GM21786 (cell line): Measurements from ENCODE around the gene C4orf54.

ENCODE experiments used
- ATAC-seq: cut with Tn5 transposase; IDR thresholded peaks from one replicate; pipeline ENCODE4 v1.9.1; 2021; ENCODE audit not compliant: unreplicated experiment

Gene C4orf54

GRCh38 chr4:99652596-99653436 is 4.8 kb downstream of the C4orf54 start:
- no peak for ATAC-seq

GRCh38 chr4:99651811-99652485 is 5.7 kb downstream of the C4orf54 start:
- ATAC-seq: no peak

- ATAC-seq: no peak
These were observed 6.4 kb downstream of the C4orf54 start for GRCh38 chr4:99651016-99651769.

- ATAC-seq: no peak
These were observed 7.8 kb downstream of the C4orf54 start for GRCh38 chr4:99649778-99650177.

GRCh38 chr4:99649208-99649607 is 8.4 kb downstream of the C4orf54 start:
- no peak for ATAC-seq

- ATAC-seq: no peak
These were observed 9.3 kb downstream of the C4orf54 start for GRCh38 chr4:99648321-99648720.

GRCh38 chr4:99647071-99647470 is 10.6 kb downstream of the C4orf54 start:
- no peak for ATAC-seq

GRCh38 chr4:99645638-99646037 is 12.0 kb downstream of the C4orf54 start:
- no peak for ATAC-seq

GRCh38 chr4:99645036-99645435 is 12.6 kb downstream of the C4orf54 start:
- ATAC-seq: no peak

GRCh38 chr4:99644453-99644852 is 13.2 kb downstream of the C4orf54 start:
- ATAC-seq: no peak

GRCh38 chr4:99642725-99643489 is 14.7 kb downstream of the C4orf54 start:
- ATAC-seq: no peak

- no peak for ATAC-seq
These were observed 17.0 kb downstream of the C4orf54 start for GRCh38 chr4:99640676-99641075.

- no peak for ATAC-seq
These were observed 20.5 kb downstream of the C4orf54 start for GRCh38 chr4:99637174-99637573.

- ATAC-seq: no peak
These were observed 21.2 kb downstream of the C4orf54 start for GRCh38 chr4:99636422-99636821.

GRCh38 chr4:99635601-99636000 is 22.0 kb downstream of the C4orf54 start:
- ATAC-seq: no peak

GRCh38 chr4:99634742-99635360 is 22.8 kb downstream of the C4orf54 start:
- no peak for ATAC-seq

- no peak for ATAC-seq
These were observed 23.9 kb downstream of the C4orf54 start for GRCh38 chr4:99633772-99634171.

- ATAC-seq: no peak
These were observed 26.7 kb downstream of the C4orf54 start for GRCh38 chr4:99630857-99631360.

- no peak for ATAC-seq
These were observed 27.6 kb downstream of the C4orf54 start for GRCh38 chr4:99629962-99630554.

- ATAC-seq: no peak
These were observed 29.6 kb downstream of the C4orf54 start for GRCh38 chr4:99628040-99628439.
